ENCODE measurements around the gene SLC45A3.
"Not testable (repeated sequence)": the region's sequence is repeated elsewhere in the genome, so short reads cannot be mapped to it uniquely, and the experiment has no call there.

The SLC45A3 gene

GRCh38 chr1:205666372-205667166, 13.7 kb downstream of the SLC45A3 start:
- no peak for DNase-seq

- peak; percentile 63 for DNase-seq
Observed at GRCh38 chr1:205665201-205666045, 14.9 kb downstream of the SLC45A3 start.

- DNase-seq = no peak
Observed at GRCh38 chr1:205664399-205665017, 15.8 kb downstream of the SLC45A3 start.

GRCh38 chr1:205663286-205663936, 16.9 kb downstream of the SLC45A3 start:
- no peak for DNase-seq

- DNase-seq = no peak
Observed at GRCh38 chr1:205662791-205663190, 17.5 kb downstream of the SLC45A3 start.

GRCh38 chr1:205662135-205662738, 18.1 kb downstream of the SLC45A3 start:
- DNase-seq = peak; percentile 69

- DNase-seq = no peak
Observed at GRCh38 chr1:205661429-205662134, 18.7 kb downstream of the SLC45A3 start.

- no peak for DNase-seq
Observed at GRCh38 chr1:205660361-205660760, 19.9 kb downstream of the SLC45A3 start.

- peak; percentile 75 for DNase-seq
Observed at GRCh38 chr1:205658943-205659581, 21.2 kb downstream of the SLC45A3 start.

- peak; percentile 41 for DNase-seq
Observed at GRCh38 chr1:205656236-205656635, 24.1 kb downstream of the SLC45A3 start.

- DNase-seq = no peak
Observed at GRCh38 chr1:205652984-205653383, 27.3 kb downstream of the SLC45A3 start.

GRCh38 chr1:205650241-205650640, 30.1 kb downstream of the SLC45A3 start:
- peak; percentile 30 for DNase-seq

- no peak for DNase-seq
Observed at GRCh38 chr1:205645519-205645918, 34.8 kb downstream of the SLC45A3 start.

- DNase-seq = no peak
Observed at GRCh38 chr1:205642679-205643307, 37.5 kb downstream of the SLC45A3 start.

- no peak for DNase-seq
Observed at GRCh38 chr1:205639567-205639966, 40.7 kb downstream of the SLC45A3 start.

- DNase-seq = no peak
Observed at GRCh38 chr1:205637854-205638468, 42.3 kb downstream of the SLC45A3 start.

- no peak for DNase-seq
Observed at GRCh38 chr1:205636732-205637131, 43.6 kb downstream of the SLC45A3 start.

GRCh38 chr1:205636138-205636530, 44.2 kb downstream of the SLC45A3 start:
- not testable (repeated sequence) for DNase-seq

- no peak for DNase-seq
Observed at GRCh38 chr1:205633421-205633976, 46.8 kb downstream of the SLC45A3 start.

- no peak for DNase-seq
Observed at GRCh38 chr1:205632669-205633169, 47.6 kb downstream of the SLC45A3 start.
